ENCODE results near the gene TRIM72. TPM values are rescaled to one million over a fixed set of nuclear protein-coding genes. Genes with fewer than 3 reads are reported as not detected.
"Not testable (repeated sequence)": the region's sequence is repeated elsewhere in the genome, so short reads cannot be mapped to it uniquely, and the experiment has no call there.

The TRIM72 gene
- total RNA-seq, 1 donor from 2014 or later, result 4.4 TPM

DNA sequence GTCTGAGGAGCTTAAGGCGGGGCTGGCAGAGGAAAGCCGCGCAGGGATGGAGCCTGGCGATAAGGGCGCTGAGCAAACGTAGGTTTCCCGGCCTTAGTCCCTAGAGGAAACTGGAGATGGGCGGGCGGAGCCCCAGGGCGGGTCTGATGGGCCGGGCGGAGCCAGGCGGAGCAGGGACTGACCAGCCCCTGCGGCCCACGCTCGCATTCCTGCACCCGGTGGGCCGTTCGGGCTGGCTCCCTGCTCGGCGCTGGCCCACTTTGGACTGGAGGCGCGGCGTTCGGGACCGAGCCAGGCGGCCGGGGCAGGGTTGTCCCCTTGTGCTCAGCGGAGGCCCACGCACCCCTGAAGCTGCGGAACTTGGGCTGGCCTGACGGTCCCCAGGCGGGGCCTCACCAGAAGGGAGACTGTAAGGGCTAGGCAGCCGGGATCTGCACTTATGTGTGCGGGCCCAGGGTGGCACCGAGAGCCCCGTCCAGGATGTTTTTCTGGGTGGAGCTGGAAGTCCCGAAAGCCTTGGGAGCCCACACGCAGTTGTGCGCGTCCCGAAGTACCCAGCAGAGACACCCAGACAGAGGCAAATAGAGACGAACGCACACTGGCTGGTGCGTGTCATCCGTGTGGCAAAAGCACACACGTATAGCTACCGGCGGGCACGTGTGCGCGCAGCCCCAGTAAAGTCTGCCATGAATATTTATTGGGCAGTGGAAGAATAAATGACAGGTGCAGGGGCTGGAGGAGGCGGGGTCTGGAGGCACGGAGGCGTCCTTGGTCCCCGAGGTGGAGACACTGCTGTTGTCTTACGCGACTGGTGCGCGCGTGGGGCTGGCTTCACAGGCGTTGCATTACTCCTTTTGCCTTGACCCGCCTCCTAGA is 1.6 kb downstream of the TRIM72 start:
- no peak for DNase-seq

DNA sequence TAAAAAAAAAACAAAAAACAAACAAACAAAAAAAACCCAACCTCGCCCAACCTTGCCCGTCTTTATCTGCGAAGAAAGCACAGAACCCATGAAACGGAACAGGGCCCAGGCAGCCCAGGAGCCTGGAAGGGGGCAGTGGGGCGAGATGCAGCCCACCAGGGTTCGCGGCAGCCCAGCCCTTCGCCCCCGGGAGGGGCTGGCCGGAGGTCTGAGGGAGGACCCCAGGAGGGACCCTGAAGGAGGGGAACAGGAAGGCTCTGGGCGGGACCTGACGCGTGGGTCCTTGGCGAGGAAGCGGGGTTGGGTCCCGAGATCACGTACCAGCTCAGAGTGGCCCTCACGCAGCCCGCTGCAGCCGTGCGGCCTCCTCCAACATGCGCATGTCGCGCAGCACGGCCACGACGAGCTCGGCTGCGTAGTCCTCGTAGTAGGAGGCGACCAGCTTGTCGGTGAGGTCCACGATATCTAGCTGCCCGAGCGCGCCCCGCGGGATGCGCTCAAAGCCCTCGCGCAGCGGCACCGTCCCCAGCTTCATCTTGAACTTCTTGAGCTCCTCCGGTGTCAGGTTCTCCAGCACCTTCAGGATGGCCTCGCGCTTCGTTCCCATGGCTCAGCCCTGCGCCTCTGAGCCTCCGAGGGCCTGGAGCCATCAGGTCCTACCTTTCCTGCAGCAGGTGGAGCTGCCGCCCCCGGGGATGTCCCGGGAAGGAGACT is 2.7 kb downstream of the TRIM72 start, which contains the start of gene PYDC1:
TSS of gene PYDC1 (minus strand) at position 714 of the 714 bp plus-strand sequence. CDS start at position 607, 107 bp downstream.
- no peak for DNase-seq

DNA sequence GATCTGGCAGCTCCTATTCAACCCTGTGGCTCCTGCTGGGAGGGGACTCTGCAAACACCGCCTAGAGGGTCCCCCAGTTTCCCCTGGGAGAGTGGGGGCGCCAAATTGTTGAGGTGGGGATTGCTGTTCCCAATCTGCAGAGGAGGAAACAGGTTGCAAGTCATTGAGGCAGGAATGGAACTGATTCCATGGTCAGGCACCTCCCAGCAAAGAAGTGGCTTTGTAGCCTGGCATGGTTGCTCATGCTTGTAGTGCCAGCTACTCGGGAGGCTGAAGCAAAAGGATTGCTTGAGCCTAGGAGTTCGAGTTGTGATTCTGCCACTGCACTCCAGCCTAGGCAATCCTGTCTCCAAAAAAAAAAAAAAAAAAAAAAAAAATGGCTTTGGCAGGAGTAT is 3.2 kb downstream of the TRIM72 start:
- DNase-seq, result no peak

DNA sequence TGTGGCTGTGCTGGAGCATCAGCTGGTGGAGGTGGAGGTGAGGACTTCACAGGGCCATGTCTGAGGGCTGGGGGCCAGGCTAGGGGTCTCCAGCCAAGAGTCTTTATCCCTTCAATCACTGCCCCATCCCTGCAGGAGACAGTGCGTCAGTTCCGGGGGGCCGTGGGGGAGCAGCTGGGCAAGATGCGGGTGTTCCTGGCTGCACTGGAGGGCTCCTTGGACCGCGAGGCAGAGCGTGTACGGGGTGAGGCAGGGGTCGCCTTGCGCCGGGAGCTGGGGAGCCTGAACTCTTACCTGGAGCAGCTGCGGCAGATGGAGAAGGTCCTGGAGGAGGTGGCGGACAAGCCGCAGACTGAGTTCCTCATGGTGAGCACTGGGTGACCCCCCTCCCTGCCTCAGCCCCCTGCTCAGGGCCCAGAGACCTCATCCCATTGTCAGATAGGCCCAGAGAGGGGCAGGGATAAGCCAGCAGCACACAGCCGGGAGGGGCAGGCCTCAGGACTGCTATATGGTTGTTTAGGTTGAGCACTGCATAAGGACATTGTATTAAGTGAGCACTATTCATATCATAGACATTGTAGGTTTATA is 5.3 kb downstream of the TRIM72 start:
- DNase-seq, result no peak

DNA sequence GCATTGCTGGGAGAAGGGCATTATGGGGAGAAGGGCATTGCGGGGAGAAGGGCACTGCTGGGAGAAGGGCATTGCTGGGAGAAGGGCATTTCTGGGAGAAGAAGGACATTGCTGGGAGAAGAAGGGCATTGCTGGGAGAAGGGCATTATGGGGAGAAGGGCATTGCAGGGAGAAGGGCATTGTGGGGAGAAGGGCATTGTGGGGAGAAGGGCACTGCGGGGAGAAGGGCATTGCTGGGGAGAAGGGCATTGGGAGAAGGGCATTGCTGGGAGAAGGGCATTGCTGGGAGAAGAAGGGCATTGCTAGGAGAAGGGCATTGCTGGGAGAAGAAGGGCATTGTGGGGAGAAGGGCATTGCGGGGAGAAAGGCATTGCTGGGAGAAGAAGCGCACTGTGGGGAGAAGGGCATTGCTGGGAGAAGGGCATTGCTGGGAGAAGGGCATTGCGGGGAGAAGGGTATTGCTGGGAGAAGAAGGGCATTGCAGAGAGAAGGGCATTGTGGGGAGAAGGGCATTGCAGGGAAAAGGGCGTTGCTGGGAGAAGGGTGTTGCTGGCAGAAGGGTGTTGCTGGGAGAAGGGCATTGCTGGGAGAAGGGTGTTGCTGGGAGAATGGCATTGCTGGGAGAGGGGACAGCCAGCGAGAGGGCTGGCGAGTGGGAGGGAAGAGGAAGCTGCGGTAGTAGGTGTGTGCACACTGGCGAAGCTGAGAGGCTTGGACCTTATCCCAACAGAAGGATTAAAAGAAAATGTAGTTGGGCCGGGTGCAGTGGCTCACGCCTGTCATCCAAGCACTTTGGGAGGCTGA is 7.6 kb downstream of the TRIM72 start:
- DNase-seq, result no peak

DNA sequence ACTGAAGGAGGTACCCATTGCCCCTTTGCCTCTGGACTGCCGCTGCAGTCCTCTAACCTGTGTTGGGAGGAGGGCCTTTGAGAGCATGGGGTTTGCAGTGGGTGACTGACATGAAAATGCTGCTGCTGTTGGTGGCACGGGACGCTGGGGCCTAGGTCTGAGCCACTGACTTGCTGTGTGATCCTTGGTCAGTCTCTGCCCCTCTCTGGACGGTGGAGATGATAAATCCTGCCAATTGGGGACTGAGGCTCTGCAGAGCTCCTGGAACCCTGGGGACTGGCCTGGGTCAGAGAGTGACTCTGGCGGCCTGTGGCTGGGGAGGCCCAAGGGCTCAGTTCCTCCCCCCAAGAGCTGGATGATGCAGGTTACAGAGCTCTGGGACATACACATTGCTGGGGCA is 9.1 kb downstream of the TRIM72 start:
- no peak for DNase-seq

DNA sequence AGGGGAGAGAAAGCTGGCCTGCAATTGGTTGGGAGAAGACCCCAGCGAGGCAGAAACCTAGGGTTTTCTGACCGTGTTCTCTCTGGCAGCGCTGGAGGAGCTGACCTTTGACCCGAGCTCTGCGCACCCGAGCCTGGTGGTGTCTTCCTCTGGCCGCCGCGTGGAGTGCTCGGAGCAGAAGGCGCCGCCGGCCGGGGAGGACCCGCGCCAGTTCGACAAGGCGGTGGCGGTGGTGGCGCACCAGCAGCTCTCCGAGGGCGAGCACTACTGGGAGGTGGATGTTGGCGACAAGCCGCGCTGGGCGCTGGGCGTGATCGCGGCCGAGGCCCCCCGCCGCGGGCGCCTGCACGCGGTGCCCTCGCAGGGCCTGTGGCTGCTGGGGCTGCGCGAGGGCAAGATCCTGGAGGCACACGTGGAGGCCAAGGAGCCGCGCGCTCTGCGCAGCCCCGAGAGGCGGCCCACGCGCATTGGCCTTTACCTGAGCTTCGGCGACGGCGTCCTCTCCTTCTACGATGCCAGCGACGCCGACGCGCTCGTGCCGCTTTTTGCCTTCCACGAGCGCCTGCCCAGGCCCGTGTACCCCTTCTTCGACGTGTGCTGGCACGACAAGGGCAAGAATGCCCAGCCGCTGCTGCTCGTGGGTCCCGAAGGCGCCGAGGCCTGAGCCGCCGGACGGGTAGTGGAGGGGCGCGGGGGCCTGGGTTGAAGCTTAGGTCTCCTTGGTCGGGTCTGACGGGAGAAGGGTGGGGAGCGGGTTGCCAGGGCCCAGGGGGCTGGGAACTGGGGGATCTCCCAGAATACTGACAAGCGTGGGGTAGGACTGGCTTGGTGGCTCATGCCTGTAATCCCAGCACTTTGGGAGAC is 10.4 kb downstream of the TRIM72 start:
- no peak for DNase-seq

DNA sequence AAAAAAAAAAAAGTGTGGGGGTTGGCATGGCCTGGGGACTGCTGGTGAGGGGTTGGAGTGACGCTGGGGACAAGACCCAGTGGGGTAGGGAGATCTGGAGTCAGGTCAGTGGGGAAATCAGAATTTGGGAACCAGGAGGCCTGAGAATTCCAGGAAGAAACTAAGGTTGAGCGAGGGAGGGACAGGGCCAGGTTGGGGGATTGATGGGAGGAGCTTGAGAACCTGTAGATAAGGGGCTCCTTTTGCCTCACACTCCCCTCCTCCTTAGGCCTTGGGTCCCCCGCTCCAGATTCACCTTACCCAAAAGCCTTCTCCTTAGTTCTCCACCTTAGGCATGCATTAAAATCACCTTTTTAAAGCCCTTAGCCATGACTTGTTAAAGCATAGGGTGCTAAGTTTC is 11.3 kb downstream of the TRIM72 start:
- DNase-seq, result no peak

DNA sequence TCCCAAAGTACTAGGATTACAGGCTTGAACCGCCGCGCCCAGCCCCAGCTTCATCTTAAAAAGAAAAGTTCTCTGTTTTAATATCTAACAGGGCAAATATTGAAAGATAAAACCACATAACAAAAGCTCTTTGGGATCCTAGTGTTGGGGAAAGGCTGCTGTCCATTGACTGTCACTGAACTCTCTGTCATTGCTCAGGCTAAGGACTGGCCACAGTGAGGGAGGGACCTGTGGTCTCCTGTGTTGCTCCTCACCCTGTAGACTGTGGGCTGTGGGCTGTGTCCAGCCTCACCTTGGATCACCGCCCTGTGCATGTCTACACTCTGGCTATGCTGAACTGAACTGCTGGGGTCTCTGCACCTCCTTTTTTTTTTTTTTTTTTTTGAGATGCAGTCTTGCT is 14.3 kb downstream of the TRIM72 start:
- DNase-seq, result no peak

DNA sequence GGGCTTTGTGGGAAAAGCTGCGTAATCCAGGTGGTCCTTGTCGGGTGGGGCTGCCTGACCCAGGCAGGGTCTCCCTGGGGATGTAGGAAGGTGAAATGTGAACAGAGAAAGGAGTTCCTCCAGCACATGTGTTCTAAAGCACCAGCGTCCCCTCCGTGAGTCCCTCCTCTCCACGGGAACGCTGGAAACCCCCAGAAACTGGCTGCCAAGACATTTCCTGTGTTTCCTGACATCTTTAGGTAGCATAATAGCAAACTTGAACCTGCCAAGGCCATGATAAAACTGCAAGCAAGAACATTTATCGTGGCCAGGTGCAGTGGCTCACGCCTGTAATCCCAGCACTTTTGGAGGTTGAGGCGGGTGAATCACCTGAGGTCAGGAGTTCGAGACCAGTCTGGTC is 15.6 kb downstream of the TRIM72 start:
- DNase-seq, result no peak

DNA sequence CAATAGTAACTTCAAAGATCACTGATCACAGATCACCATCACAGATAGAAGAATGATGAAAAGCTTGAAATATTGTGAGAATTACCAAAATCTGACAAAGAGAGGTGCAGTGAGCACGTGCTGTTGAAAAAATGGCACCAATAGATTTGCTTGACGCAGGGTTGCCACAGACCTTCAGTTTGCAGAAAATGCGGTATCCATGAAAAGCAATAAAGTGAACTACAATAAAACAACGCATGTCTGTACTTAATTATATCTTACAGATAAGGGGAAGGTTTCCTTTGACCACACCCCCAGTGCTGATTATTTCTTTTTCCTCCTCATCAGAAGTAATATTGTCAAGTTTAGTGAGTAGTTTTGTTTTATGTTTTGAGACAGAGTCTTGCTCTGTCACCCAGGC is 24.1 kb downstream of the TRIM72 start:
- DNase-seq, result no peak

DNA sequence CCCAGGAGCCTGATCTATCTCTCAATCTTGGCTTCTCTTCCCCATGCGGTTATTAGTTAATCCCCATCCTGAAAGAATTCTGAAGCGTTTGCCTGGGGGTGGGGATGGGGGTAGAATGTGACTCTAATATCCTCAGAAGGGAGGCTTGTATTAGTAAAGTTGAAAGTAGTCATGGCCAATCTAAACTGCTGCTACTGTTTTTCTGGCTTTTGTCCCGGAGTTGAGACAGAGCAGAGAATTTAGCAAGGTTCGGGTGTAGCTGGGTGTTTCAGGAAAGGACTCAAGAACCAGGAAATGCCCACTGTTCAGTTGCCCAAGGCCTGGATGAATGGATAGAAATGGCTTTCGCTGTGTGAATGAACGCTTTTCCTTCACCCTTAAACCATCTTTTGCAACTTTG is 28.3 kb downstream of the TRIM72 start:
- DNase-seq, result no peak

DNA sequence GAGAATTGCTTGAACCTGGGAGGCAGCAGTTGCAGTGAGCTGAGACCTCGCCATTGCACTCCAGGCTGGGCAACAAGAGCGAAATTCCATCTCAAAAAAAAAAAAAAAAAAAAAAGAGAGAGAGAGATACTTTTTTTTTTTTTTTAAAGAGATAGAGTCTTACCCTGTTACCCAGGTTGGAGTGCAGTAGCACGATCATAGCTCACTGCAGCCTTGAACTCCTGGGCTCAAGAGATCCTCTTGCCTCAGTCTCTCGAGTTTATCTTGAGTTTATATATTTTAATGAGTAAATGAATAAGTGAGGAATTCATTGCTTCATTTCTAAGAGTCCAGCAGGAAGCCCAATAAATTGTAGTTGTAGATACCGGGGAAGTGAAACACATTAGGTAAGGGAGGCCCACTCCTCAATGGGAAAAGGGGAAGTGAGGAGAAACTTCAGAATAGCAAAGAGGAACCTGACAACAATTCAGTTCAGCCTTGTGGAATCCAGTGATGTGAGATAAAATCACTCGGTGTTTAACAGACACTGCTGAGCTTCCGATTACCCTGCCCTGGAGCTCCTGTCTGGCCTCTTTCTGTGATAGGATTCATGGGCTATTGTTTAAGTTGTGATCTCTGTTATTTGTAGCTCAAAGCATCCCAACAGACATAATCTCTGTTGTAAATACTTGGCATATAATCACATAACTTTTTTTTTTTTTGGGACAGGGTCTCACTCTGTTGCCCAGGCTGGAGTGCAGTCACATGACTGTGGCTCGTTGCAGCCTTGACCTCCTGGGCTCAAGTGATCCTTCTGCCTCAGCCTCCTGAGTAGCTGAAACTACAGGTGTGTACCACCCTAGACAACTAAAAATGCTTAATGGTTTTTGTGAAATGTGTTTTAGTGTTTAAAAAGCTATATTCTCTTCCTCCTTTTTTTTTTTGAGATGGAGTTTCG is 30.1 kb downstream of the TRIM72 start:
- no peak for DNase-seq

DNA sequence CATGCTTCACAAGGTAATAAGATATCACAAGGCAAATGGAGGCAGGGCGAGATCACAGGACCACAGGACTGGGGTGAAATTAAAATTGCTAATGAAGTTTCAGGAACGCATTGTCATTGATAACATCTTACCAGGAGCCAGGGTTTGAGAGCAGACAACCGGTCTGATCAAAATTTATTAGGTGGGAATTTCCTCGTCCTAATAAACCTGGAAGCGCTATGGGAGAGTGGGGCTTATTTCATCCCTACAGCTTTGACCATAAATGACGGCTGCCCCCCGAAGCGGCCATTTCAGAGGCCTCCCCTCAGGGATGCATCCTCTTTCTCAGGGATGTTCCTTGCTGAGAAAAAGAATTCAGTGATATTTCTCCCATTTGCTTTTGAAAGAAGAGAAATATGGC is 31.7 kb downstream of the TRIM72 start:
- DNase-seq, result not testable (repeated sequence)

DNA sequence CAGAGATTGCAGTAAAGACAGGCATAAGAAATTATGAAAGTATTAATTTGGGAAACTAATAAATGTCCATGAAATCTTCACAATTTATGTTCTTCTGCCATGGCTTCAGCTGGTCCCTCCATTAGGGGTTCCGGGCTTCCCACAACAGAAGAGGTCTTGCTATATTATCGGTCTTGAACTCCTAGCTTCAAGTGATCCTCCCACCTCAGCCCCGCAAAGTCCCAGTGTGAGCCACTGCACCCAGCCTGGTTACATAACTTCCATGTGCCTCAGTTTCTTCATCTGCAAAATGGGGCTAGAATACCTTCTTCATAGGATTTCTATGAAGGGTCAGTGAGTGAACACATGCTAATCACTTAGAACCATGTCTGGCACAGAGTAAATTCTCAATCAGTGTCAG is 32.4 kb downstream of the TRIM72 start:
- no peak for DNase-seq

DNA sequence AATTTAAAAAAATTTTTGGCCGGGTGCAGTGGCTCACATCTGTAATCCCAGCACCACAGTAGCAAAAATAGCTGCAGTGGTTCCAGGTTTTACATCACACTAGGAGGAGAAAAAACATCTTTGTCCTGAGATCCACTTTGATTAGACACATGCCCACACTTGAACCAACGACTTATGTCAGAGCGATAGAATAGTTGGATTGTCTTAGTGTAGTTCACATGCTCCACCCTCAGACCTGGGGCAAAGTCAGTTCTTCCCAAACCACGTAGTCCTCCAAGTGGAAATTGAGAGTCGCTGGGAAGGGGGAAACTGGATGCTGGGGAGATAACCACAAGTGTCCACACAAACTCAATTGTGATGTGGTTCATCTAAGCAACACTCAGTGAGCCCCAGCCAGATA is 34.4 kb downstream of the TRIM72 start:
- DNase-seq, result no peak

DNA sequence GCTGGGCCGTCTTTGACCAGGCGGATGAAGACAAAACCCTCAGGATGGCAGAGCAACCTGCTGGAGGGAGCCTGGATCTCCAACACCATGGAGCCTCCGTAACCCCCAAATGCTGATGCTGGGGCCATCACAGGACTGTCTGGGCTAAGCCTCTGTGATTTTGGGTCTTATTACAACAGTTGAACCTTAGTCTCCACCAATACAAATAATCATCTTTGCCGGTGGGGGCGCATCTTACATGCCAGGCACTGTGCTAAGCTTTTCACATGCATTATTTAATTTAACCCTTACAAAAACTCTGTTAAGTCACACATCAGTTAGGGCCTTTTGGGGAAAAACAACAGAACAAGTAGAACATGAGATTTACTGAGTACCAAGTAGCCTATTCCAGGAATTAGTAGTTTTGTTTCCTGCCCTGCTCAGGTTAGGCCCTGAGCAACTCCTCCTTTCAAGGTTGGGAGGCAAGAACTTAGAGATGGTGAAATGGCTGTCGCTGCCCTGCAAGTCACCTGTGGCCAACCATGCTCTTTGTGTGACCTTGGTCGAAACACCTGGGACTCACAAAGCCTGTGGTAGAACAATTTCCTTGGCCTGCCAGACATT is 37.0 kb downstream of the TRIM72 start:
- DNase-seq, result no peak

DNA sequence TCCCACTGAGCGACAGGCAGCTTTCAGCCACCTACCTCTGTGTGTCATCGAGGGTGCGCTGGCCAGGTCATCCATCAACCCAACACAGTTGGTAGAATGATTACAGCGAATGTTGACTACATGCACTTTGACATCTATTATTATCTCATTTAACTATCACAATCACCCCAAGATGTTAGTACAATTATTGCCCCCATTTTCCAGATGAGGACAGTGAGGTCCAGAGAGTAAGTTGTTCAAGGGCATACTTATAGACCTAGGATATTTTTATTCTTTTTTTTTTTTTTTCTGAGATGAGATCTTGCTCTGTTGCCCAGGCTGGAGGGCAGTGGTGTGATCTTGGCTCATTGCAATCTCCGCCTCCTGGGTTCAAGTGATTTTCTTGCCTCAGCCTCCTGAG is 37.5 kb downstream of the TRIM72 start:
- DNase-seq, result no peak

DNA sequence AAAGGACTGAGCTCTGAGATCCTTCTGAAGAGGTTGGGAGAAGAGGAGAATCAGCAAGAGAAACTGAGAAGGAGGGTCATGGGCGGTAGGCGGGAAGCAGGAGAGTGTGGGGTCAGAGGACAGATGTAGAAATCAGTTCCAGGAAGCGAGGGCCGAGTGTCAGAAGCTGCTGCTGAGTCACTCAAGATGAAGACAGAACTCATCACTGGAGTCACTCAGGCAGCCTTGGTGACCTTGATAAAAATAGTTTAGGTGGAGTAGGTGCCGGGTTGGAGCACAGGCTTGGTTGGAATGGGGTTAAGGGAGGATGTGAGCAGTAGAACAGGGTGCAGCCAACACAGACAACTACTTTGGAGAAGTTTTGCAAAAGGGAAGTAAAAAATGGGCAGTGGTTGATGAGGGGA is 39.7 kb downstream of the TRIM72 start:
- DNase-seq, result no peak

DNA sequence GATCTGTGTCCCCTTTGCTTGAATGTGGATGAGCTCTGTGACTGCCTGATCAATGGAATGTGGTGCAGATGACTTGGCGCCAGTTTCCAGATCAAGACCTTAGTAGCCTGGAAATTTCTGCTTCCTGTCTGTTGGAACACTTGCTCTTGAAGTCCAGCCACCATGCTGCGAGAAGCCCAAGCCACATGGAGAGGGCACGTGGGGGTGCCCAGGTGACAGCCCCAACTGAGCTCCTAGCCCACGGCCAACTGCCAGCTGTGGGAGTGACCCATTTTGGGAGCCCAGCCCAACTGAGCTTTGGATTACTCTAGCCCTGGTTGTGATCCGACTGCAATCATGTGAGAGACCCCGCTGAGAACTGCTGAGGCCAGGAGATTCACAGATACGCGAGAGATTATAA is 42.5 kb downstream of the TRIM72 start:
- DNase-seq, result no peak

Measured in skin of body (tissue), 2 donors.